K562 (cell line): ENCODE data around the gene RUNX1. TPM values are rescaled to one million over a fixed set of nuclear protein-coding genes. Genes with fewer than 3 reads are reported as not detected.

Experiments used
- ATAC-seq: fragments of 200-7000 bp; cut with Tn5 transposase; 3 replicates; pipeline ENCODE4 v1.9.1; 2020; ENCODE audit warnings: moderate library complexity
- BruUV-seq: library from RNA; stranded (reverse); fragments of 400-500 nt; replicated peaks from 2 replicates; lab custom pipeline; 2021; lab: Mats Ljungman, UMichigan
- CTCF ChIA-PET: fragments of 300-600 bp; formaldehyde crosslinking; extraction: SDS; loops from one replicate; lab custom pipeline; 2021; ENCODE audit warnings: low intra/inter-chr PET ratio; lab: Yijun Ruan, JAX
- POLR2A ChIA-PET: fragments of 300-600, 350-650 bp; sonication (Branson Sonifier 250); formaldehyde crosslinking; extraction: SDS; loops from one replicate; lab custom pipeline; 2021; ENCODE audit warnings: antibody characterized with exemption, inconsistent platforms; lab: Yijun Ruan, JAX
- DNase-seq, 4 experiments: peaks; one replicate each; pipeline versions ENCODE4 v3.0.0 to v3.0.0-alpha.2; 2011 to 2018; ENCODE audit warnings: low spot score in 3 of 4, mixed read lengths in 3 of 4; ENCODE audit errors: extremely low read depth in 1 of 4
- FAIRE-seq: peaks from 2 replicates; lab custom pipeline; 2011; peaks lifted over from hg19 to GRCh38; lab: Jason Lieb, UNC
- H2AFZ ChIP-seq: 2 replicates; pipeline ENCODE4 v1.6.0; 2011; ENCODE audit warnings: low read depth, low read length, control low read depth, inconsistent platforms
- H3K27ac ChIP-seq: fragments of 200-600 bp; 3 replicates; pipeline ENCODE4 v1.8.0; 2011; ENCODE audit warnings: low read depth, mild to moderate bottlenecking, control low read depth, inconsistent platforms, low read length, moderate library complexity, mixed read lengths; ENCODE audit errors: extremely low read depth
- H3K27me3 ChIP-seq, 2 experiments: fragments of 300-600 bp in 1 of 2; 2 replicates in 1 of 2; 3 replicates in 1 of 2; pipeline versions ENCODE4 v1.6.0 to v1.8.0; 2011; ENCODE audit warnings: inconsistent platforms in 2 of 2, low read length in 2 of 2, mild to moderate bottlenecking in 1 of 2, mixed read lengths in 1 of 2, moderate library complexity in 1 of 2; ENCODE audit not compliant: control insufficient read depth in 2 of 2, insufficient read depth in 2 of 2
- H3K36me3 ChIP-seq: fragments of 300-600 bp; 3 replicates; pipeline ENCODE4 v1.8.0; 2011; ENCODE audit warnings: mild to moderate bottlenecking, low read length, inconsistent platforms; ENCODE audit not compliant: control insufficient read depth, insufficient read depth
- H3K4me1 ChIP-seq, 2 experiments: fragments of 200-600 bp in 1 of 2; replicated peaks in 1 of 2; 2 replicates in 1 of 2; 3 replicates in 1 of 2; pipeline versions ENCODE4 v1.5.1 to v1.8.0; 2011; ENCODE audit warnings: inconsistent platforms in 2 of 2, low read length in 2 of 2, mild to moderate bottlenecking in 1 of 2, mixed read lengths in 1 of 2, moderate library complexity in 1 of 2; ENCODE audit not compliant: control insufficient read depth in 2 of 2, insufficient read depth in 2 of 2
- H3K4me2 ChIP-seq: 2 replicates; pipeline ENCODE4 v1.6.1; 2011; ENCODE audit warnings: low read length, control low read depth, inconsistent platforms, mixed read lengths; ENCODE audit not compliant: insufficient read depth
- H3K4me3 ChIP-seq: fragments of 200-600 bp; sonication (generic), shearing (Covaris generic); 2 replicates; pipeline ENCODE4 v1.5.1; 2016; ENCODE audit warnings: control low read depth, inconsistent platforms
- H3K79me2 ChIP-seq: fragments of 200-600 bp; 3 replicates; pipeline ENCODE4 v1.8.0; 2011; ENCODE audit warnings: low read length, inconsistent platforms; ENCODE audit not compliant: control insufficient read depth, insufficient read depth
- H3K9ac ChIP-seq, 2 experiments: 2 replicates each; pipeline versions ENCODE4 v1.6.0 to v1.6.1; 2011; ENCODE audit warnings: low read depth in 2 of 2, low read length in 2 of 2, control low read depth in 1 of 2, inconsistent platforms in 1 of 2, mild to moderate bottlenecking in 1 of 2, mixed read lengths in 1 of 2; ENCODE audit not compliant: insufficient read depth in 1 of 2
- H3K9me1 ChIP-seq: one replicate; pipeline ENCODE4 v1.6.0; 2011; ENCODE audit warnings: inconsistent platforms, mild to moderate bottlenecking, low read length, moderate library complexity; ENCODE audit not compliant: control insufficient read depth, insufficient read depth
- H3K9me3 ChIP-seq: replicated peaks from 2 replicates; pipeline ENCODE4 v1.5.1; 2011; ENCODE audit warnings: low read depth, low read length, inconsistent platforms; ENCODE audit not compliant: control insufficient read depth, insufficient read depth
- H4K20me1 ChIP-seq: replicated peaks from 2 replicates; pipeline ENCODE4 v1.6.1; 2011; ENCODE audit warnings: low read length, inconsistent platforms, mixed read lengths; ENCODE audit not compliant: control insufficient read depth, insufficient read depth
- BCL6 ChIP-seq: fragments of 250-450 bp; sonication (Bioruptor Pico); IDR thresholded peaks from 2 replicates; pipeline ENCODE4 v1.4.0; 2020
- HOXB6 ChIP-seq: fragments of 250-450 bp; sonication (Bioruptor Pico); IDR thresholded peaks from 2 replicates; pipeline ENCODE4 v1.5.1; 2022; ENCODE audit warnings: mild to moderate bottlenecking, borderline replicate concordance
- MXD1 ChIP-seq: fragments of 250-450 bp; sonication (Bioruptor Pico); IDR thresholded peaks from 2 replicates; pipeline ENCODE4 v1.8.0; 2021; ENCODE audit warnings: borderline replicate concordance, mild to moderate bottlenecking, moderate library complexity; ENCODE audit not compliant: poor library complexity, severe bottlenecking
- MYC ChIP-seq, 2 experiments: fragments of 250-450 bp in 1 of 2; sonication (Bioruptor Pico) in 1 of 2; IDR thresholded peaks; 2 replicates each; pipeline versions ENCODE4 v1.5.1 to v1.6.1; 2012 to 2021; ENCODE audit warnings: low read depth in 2 of 2, borderline replicate concordance in 1 of 2, improper control_type of control experiment in 1 of 2, low read length in 1 of 2, mild to moderate bottlenecking in 1 of 2, moderate library complexity in 1 of 2
- SUPT5H ChIP-seq: fragments of 450-650 bp; IDR thresholded peaks from 2 replicates; pipeline ENCODE4 v1.6.1; 2016
- TFAP4 ChIP-seq: sonication (generic); formaldehyde crosslinking; IDR thresholded peaks from 2 replicates; pipeline ENCODE4 v1.8.0; 2022; ENCODE audit warnings: missing genetic modification reagents, mild to moderate bottlenecking, moderate library complexity, borderline replicate concordance
- ZBTB11 ChIP-seq, 3 experiments: fragments of 200-800 bp in 1 of 3; fragments of 250-450 bp in 1 of 3; fragments of 450-650 bp in 1 of 3; sonication (Bioruptor Pico) in 1 of 3; sonication (Bioruptor generic) in 1 of 3; formaldehyde crosslinking in 1 of 3; IDR thresholded peaks; 2 replicates each; pipeline versions ENCODE4 v1.6.1 to v1.8.0; 2016 to 2022; ENCODE audit warnings: mild to moderate bottlenecking in 2 of 3, missing genetic modification characterization in 2 of 3, missing compliant biosample characterization in 1 of 3, moderate library complexity in 1 of 3
- ZNF143 ChIP-seq: sonication (generic); formaldehyde crosslinking; IDR thresholded peaks from 2 replicates; pipeline ENCODE4 v1.9.0; 2022; ENCODE audit warnings: mild to moderate bottlenecking, missing genetic modification reagents
- ZNF436 ChIP-seq: fragments of 250-450, 450-650 bp; sonication (Bioruptor Pico); formaldehyde crosslinking; IDR thresholded peaks from 2 replicates; pipeline ENCODE4 v1.7.0; 2020; ENCODE audit warnings: mild to moderate bottlenecking
- ZNF551 ChIP-seq: fragments of 250-450 bp; sonication (Bioruptor Pico); IDR thresholded peaks from 2 replicates; pipeline ENCODE4 v1.5.0; 2021; ENCODE audit warnings: mild to moderate bottlenecking, moderate library complexity
- WGBS: fragments of 100-300 bp; shearing (Covaris generic); methylation state at CpG from one replicate; pipeline ENCODE4 v1.1.6; 2016; ENCODE audit warnings: low coverage, mixed read lengths; ENCODE audit not compliant: insufficient coverage; ENCODE audit errors: missing lambda C conversion rate; 5-methylcytosine and 5-hydroxymethylcytosine counted together
- in situ Hi-C: fragments of 300-500 bp; cut with MboI; formaldehyde crosslinking; loops from 4 replicates; pipeline ENCODE4 v1.15.0; 2018; ENCODE audit warnings: inconsistent platforms, mixed read lengths
- intact Hi-C: fragments of 100-400 bp; cut with micrococcal nuclease; formaldehyde crosslinking; loops from 2 replicates; pipeline ENCODE4 v1.14.2; 2022
- polyA plus RNA-seq, 8 experiments: library from polyadenylated mRNA; depleted of rRNA in 4 of 8; stranded (reverse) in 5 of 8; unstranded in 3 of 8; fragments of >200 nt; fragmentation: Nextera tagmentation in 2 of 8; fragmentation: Illumina TruSeq in 1 of 8; extraction: Ambion mirVana in 2 of 8; extraction: Trizol in 1 of 8; gene quantifications; 2 replicates each; pipeline versions ENCODE4 v1.2.1 to v1.2.3, GENCODE V29; 2011 to 2014; ENCODE audit warnings: inconsistent platforms in 1 of 8, missing spikeins in 1 of 8
- total RNA-seq, 7 experiments: library from RNA; depleted of rRNA in 6 of 7; stranded (reverse); fragments of >200 nt in 6 of 7; fragmentation: Illumina TruSeq in 2 of 7; extraction: Trizol in 2 of 7; gene quantifications; 2 replicates each; pipeline versions ENCODE4 v1.2.1 to v1.2.3, GENCODE V29; 2011 to 2021; ENCODE audit warnings: low replicate concordance in 1 of 7

RUNX1 gene
- total and polyA plus RNA-seq, 9 of the 15 experiments (the other 6 are each of a cell fraction or from before 2014, with no cell fraction given) = 2.2 to 68.6 (median 17.8) TPM

- Histone ChIP-seq H3K4me1 (peaks cover 0 to 21% of the 10 kb centered on the region in 2 experiments; a peak in 3 of 5 replicates), H3K36me3 (no peaks in the 10 kb centered on the region), H3K27ac (no peak overlapping the region), H4K20me1 (no peaks in the 10 kb centered on the region), H2AFZ (no peak overlapping the region), H3K9me1 (no peaks in the 10 kb centered on the region), H3K9me3 (no peaks in the 10 kb centered on the region), H3K79me2 (no peaks in the 10 kb centered on the region), H3K4me3 (no peak overlapping the region), H3K27me3 (no peaks in the 10 kb centered on the region), H3K9ac (no peak overlapping the region), H3K4me2 (no peak overlapping the region)
- intact Hi-C loops (no loop called here), in situ Hi-C loops (no loop called here)
- DNase-seq (no peak), FAIRE-seq (no peak), ATAC-seq (no peak)
- WGBS = 50% methylated on average over 2 of the region's 2 CpGs
- BruUV-seq = no TSS peak
- POLR2A ChIA-PET = interaction anchor here (1.0 to 1.1 kb wide), 2 partner anchors 14 to 21 kb away, joined by 3 read pairs; no protein-coding TSS in a partner anchor
- no peak for TF ChIP-seq TFAP4 (CRISPR knock-in tag)
- TF ChIP-seq ZNF551 (CRISPR knock-in tag) = no peak
- TF ChIP-seq ZNF436 (CRISPR knock-in tag) = no peak
- TF ChIP-seq BCL6 (CRISPR knock-in tag) = no peak
- no peak for TF ChIP-seq HOXB6
- no peak for TF ChIP-seq SUPT5H
- TF ChIP-seq ZBTB11 (CRISPR knock-in tag; IDR thresholded peaks at IDR 0.05) = no peak
- TF ChIP-seq MXD1 = no peak
- no peak for TF ChIP-seq ZNF143
- TF ChIP-seq MYC (IDR thresholded peaks at IDR 0.05; ENCODE audit: low read depth, low read length) = no peak
- no peak for TF ChIP-seq MYC (CRISPR knock-in tag; IDR thresholded peaks at IDR 0.05; ENCODE audit: borderline replicate concordance, low read depth)
- CTCF ChIA-PET = no interaction called here
Observed at GRCh38 chr21:34932233-34932632, 116.9 kb downstream of the RUNX1 start.
